ENCODE data around the gene LRRC25.
"Not testable (repeated sequence)": the region's sequence is repeated elsewhere in the genome, so short reads cannot be mapped to it uniquely, and the experiment has no call there.

GRCh38 chr19:18405754-18406153, 8.3 kb upstream of the LRRC25 start:
- not testable (repeated sequence) for TF ChIP-seq RAD21 (conservative IDR thresholded peaks at IDR 0.05); POLR2AphosphoS5 (IDR thresholded peaks at IDR 0.05); EP300 (conservative IDR thresholded peaks at IDR 0.05; ENCODE audit: poor library complexity, severe bottlenecking); TAF1 (IDR thresholded peaks at IDR 0.05; ENCODE audit: low read depth); MXI1 (conservative IDR thresholded peaks at IDR 0.05; ENCODE audit: poor library complexity, severe bottlenecking); EZH2 (IDR thresholded peaks at IDR 0.05; ENCODE audit: borderline replicate concordance, insufficient read depth, low read length, poor library complexity, severe bottlenecking)
- TF ChIP-seq, protein P1, sequence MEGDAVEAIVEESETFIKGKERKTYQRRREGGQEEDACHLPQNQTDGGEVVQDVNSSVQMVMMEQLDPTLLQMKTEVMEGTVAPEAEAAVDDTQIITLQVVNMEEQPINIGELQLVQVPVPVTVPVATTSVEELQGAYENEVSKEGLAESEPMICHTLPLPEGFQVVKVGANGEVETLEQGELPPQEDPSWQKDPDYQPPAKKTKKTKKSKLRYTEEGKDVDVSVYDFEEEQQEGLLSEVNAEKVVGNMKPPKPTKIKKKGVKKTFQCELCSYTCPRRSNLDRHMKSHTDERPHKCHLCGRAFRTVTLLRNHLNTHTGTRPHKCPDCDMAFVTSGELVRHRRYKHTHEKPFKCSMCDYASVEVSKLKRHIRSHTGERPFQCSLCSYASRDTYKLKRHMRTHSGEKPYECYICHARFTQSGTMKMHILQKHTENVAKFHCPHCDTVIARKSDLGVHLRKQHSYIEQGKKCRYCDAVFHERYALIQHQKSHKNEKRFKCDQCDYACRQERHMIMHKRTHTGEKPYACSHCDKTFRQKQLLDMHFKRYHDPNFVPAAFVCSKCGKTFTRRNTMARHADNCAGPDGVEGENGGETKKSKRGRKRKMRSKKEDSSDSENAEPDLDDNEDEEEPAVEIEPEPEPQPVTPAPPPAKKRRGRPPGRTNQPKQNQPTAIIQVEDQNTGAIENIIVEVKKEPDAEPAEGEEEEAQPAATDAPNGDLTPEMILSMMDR (IDR thresholded peaks at IDR 0.05; ENCODE audit: poor library complexity, severe bottlenecking) = not testable (repeated sequence)
- TF ChIP-seq, protein P2, sequence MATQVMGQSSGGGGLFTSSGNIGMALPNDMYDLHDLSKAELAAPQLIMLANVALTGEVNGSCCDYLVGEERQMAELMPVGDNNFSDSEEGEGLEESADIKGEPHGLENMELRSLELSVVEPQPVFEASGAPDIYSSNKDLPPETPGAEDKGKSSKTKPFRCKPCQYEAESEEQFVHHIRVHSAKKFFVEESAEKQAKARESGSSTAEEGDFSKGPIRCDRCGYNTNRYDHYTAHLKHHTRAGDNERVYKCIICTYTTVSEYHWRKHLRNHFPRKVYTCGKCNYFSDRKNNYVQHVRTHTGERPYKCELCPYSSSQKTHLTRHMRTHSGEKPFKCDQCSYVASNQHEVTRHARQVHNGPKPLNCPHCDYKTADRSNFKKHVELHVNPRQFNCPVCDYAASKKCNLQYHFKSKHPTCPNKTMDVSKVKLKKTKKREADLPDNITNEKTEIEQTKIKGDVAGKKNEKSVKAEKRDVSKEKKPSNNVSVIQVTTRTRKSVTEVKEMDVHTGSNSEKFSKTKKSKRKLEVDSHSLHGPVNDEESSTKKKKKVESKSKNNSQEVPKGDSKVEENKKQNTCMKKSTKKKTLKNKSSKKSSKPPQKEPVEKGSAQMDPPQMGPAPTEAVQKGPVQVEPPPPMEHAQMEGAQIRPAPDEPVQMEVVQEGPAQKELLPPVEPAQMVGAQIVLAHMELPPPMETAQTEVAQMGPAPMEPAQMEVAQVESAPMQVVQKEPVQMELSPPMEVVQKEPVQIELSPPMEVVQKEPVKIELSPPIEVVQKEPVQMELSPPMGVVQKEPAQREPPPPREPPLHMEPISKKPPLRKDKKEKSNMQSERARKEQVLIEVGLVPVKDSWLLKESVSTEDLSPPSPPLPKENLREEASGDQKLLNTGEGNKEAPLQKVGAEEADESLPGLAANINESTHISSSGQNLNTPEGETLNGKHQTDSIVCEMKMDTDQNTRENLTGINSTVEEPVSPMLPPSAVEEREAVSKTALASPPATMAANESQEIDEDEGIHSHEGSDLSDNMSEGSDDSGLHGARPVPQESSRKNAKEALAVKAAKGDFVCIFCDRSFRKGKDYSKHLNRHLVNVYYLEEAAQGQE (IDR thresholded peaks at IDR 0.05; ENCODE audit: borderline replicate concordance) = not testable (repeated sequence)

Data from neural cell (in vitro differentiated cells).